Inflammatory macrophage treated with lipopolysaccharide for 1 hour (primary cell): ENCODE measurements around the gene GLIS2.

ENCODE experiments used
- DNase-seq, 2 donors: peaks; one replicate each; pipeline ENCODE4 v3.0.0-alpha.2; 2020 to 2022

The GLIS2 gene

DNA sequence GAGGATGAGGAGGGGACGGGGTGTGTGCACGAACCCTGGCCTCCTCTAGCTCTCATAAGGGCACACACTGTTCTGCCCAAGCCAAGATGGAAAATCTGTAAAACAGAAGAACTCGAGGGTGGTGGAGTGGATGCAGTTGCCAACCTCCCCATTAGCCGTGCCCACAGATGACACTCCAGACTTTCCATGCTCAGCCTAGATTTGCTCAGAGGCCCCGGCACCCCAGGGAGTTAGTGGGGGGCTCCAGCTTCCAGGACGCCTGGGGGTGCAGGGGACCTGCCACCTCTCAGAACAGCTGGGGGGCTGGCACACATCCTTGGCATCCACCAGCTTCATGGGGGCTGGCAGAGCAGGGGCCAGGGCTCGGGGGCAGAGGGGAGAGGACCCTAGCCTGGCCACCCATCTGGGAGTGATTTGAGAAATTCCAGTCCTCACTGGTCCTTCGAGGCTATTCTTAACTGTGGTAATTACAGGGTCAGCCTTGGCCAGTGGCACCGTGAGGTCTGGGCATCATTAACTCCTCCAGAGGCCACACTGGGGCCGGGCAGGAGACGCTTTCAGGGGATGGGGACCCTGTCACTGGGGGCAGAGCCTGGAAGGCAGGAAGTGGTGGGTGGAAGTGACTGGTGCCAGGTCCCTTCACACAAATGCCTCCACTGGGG, 70.1 kb downstream of the GLIS2 start:
- no peak for DNase-seq

DNA sequence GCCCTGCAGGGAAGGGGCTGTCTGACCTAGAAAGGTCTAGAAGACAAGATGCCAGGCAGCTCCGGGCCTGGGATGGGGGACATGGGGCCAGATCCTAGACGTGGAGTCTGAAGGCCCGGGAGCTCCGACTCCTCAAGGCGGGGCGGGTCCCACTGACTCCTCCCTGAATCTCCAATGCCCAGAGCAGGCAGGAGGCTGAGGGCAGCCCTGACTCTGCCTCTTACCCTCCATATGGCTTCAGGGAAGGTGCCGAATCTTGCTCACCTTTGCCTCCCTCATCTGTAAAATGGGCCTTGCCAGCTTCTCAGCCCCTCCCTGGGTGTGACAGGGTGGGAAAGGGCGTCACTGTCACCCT, 70.6 kb downstream of the GLIS2 start:
- no peak for DNase-seq

DNA sequence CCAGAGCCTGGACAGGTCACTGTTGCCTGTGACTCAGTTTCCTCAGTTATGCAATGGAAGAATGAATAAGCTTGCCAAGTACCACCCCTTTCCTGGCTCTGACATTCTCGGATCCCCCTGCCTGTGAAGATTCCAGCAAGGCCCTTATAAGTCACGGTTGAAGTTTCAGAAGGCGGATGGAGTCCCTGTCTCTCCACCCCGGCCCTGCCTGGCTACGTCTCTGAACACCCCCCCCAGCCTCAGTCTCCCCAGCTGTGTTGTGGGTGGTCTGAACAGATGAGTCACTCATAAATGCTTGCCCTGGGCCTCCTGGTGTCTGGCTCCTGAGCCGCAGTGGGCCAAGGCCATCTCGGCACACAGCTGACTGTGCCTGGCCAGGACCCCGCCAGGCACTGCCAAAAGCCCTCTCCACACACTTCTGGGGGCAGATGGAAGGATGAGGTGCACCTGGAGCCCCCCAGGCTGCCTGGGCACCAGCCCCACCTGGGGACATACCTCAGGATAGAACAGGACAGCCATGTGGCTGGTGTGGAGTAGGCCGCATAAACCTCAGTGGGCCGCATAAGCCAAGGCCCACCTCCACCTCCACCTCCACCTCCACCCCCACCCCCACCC, 71.2 kb downstream of the GLIS2 start:
- DNase-seq = no peak

DNA sequence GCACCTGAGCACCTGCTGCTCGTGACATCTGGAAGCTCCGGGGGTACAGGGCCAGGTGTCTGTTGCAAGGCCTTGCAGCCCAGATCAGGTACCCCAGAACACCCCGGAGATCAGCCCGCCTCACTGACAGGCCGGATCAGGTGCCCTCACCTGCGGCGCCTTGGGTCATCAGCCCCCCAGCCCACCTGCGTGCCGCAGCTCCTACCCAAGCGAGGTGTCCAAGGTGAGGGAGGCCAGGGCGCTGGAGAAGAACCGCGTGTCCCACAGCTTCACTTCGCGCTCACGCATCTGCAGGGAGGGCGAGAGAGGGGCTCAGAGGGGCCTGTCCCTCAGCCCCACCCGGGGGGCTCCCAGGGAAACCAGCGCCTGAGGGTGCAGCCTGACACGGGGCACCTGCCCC, 71.9 kb downstream of the GLIS2 start:
- no peak for DNase-seq

DNA sequence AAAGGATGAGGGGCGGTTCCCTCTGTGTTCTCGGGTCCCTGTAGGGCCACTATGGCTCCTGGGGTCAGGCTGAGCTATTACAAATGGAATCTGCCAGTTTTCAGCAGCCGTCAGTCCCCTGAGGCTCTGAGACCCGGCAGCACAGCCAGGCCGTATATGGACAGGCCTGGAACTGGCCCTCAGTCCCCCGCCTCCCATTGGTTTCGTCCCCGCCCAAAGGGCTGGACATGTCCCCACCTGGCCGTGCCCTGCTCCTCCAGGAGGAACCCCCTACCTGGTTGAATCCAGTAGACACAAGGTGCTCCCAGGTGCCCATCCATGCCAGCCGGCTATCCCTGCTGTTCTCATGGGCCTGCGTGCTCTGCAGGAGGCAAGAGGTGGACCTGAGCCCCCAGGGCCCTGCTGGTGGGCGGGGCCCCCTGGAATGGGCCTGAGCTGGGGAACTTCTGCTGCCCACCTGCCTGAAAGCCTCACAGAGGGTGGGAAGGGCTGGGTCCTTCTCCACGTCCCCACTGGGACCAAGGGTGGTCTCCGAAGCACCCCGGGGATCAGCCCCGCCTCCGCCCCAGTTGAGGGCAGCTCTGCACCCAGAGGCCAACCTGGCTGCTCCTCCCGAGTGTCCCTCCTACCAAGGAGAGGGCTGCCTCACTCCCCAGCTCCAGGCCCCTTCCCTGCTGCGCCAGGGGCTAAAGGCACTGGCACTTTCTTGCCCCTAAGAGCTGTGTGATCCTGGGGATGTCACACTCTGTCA, 72.6 kb downstream of the GLIS2 start:
- no peak for DNase-seq
